GM12891 (cell line): Measurements from ENCODE around the gene KRTAP10-9.

ENCODE experiments used
- POLR2A ChIP-seq: IDR thresholded peaks from 2 replicates; pipeline ENCODE4 v1.6.1; 2011; ENCODE audit warnings: low read depth, low read length, control low read depth
- POLR2AphosphoS5 ChIP-seq: IDR thresholded peaks from 2 replicates; pipeline ENCODE4 v1.6.1; 2011; ENCODE audit warnings: low read depth, low read length, control low read depth
- SPI1 ChIP-seq: IDR thresholded peaks from 2 replicates; pipeline ENCODE4 v1.6.1; 2011; ENCODE audit warnings: low read depth, low read length, control low read depth

- TF ChIP-seq POLR2A, result no peak
- no peak for TF ChIP-seq POLR2AphosphoS5
- TF ChIP-seq SPI1, result no peak
Measured at GRCh38 chr21:44647222-44647552, 20.3 kb downstream of the KRTAP10-9 start.
